IPS DF 6.9 (cell line): ENCODE measurements around the gene MKI67.

Experiments used
- DNase-seq: peaks from one replicate; pipeline ENCODE4 v3.0.0-alpha.2; 2013; ENCODE audit warnings: low read depth, low spot score
- H3K27ac ChIP-seq: one replicate; pipeline ENCODE4 v1.5.1; 2013; ENCODE audit warnings: low read length, control low read depth
- H3K27me3 ChIP-seq: 2 replicates; pipeline ENCODE4 v1.6.1; 2013; ENCODE audit warnings: mild to moderate bottlenecking, low read length; ENCODE audit not compliant: control insufficient read depth, insufficient read depth
- H3K36me3 ChIP-seq: 2 replicates; pipeline ENCODE4 v1.6.1; 2013; ENCODE audit warnings: low read length; ENCODE audit not compliant: control insufficient read depth, insufficient read depth
- H3K4me1 ChIP-seq: 2 replicates; pipeline ENCODE4 v1.6.1; 2013; ENCODE audit warnings: low read length; ENCODE audit not compliant: control insufficient read depth, insufficient read depth
- H3K4me3 ChIP-seq: 2 replicates; pipeline ENCODE4 v1.5.1; 2013; ENCODE audit warnings: mild to moderate bottlenecking, low read length
- H3K9me3 ChIP-seq: 2 replicates; pipeline ENCODE4 v1.6.1; 2013; ENCODE audit warnings: low read length, inconsistent platforms; ENCODE audit not compliant: control insufficient read depth, insufficient read depth
- WGBS: extraction: QIAGEN DNeasy Blood & Tissue Kit; methylation state at CpG from one replicate; pipeline ENCODE4 v1.1.7; 2013; ENCODE audit warnings: mixed read lengths, missing lambda C conversion rate; ENCODE audit not compliant: insufficient read length, insufficient coverage; 5-methylcytosine and 5-hydroxymethylcytosine counted together

MKI67 gene

GRCh38 chr10:128111696-128112095, 14.5 kb downstream of the MKI67 start:
- Histone ChIP-seq H3K4me1 (no peaks in the 10 kb centered on the region), H3K27ac (no peak overlapping the region), H3K36me3 (peaks cover 64% of the 10 kb centered on the region), H3K27me3 (no peaks in the 10 kb centered on the region), H3K9me3 (no peaks in the 10 kb centered on the region), H3K4me3 (no peak overlapping the region)
- no peak for DNase-seq
- no CpG with 5 or more reads among the region's 6 CpGs for WGBS

GRCh38 chr10:128110339-128110738, 15.9 kb downstream of the MKI67 start:
- H3K27ac ChIP-seq = no peak overlapping the region
- H3K4me3 ChIP-seq = no peak overlapping the region
- no peaks in the 10 kb centered on the region for H3K4me1 ChIP-seq
- no peaks in the 10 kb centered on the region for H3K27me3 ChIP-seq
- WGBS = no CpG with 5 or more reads among the region's 3 CpGs
- DNase-seq = no peak
- peaks cover 71% of the 10 kb centered on the region for H3K36me3 ChIP-seq
- H3K9me3 ChIP-seq = no peaks in the 10 kb centered on the region

- Histone ChIP-seq H3K9me3 (no peaks in the 10 kb centered on the region), H3K4me3 (no peak overlapping the region), H3K27me3 (no peaks in the 10 kb centered on the region), H3K36me3 (peaks cover 75% of the 10 kb centered on the region), H3K27ac (no peak overlapping the region), H3K4me1 (no peaks in the 10 kb centered on the region)
- DNase-seq = no peak
- no CpG with 5 or more reads among the region's 4 CpGs for WGBS
Observed at GRCh38 chr10:128109707-128110106, 16.5 kb downstream of the MKI67 start.

GRCh38 chr10:128105383-128105782, 20.8 kb downstream of the MKI67 start:
- WGBS = no CpG with 5 or more reads among the region's 4 CpGs

GRCh38 chr10:128103229-128103714, 23.0 kb downstream of the MKI67 start:
- no peak for DNase-seq
- WGBS = no CpG with 5 or more reads among the region's 8 CpGs
- no peaks in the 10 kb centered on the region for H3K27me3 ChIP-seq
- H3K36me3 ChIP-seq = peaks cover 64% of the 10 kb centered on the region
- H3K4me3 ChIP-seq = no peak overlapping the region
- no peak overlapping the region for H3K27ac ChIP-seq
- H3K4me1 ChIP-seq = no peaks in the 10 kb centered on the region
- no peaks in the 10 kb centered on the region for H3K9me3 ChIP-seq

More at GRCh38 chr10:128105383-128105782, 20.8 kb downstream of the MKI67 start:
- H3K4me1 ChIP-seq = no peaks in the 10 kb centered on the region
- DNase-seq = no peak
- no peak overlapping the region for H3K27ac ChIP-seq
- H3K4me3 ChIP-seq = no peak overlapping the region
- H3K27me3 ChIP-seq = no peaks in the 10 kb centered on the region
- H3K36me3 ChIP-seq = peaks cover 67% of the 10 kb centered on the region
- no peaks in the 10 kb centered on the region for H3K9me3 ChIP-seq

- Histone ChIP-seq H3K4me1 (no peaks in the 10 kb centered on the region), H3K9me3 (no peaks in the 10 kb centered on the region), H3K27me3 (no peaks in the 10 kb centered on the region), H3K4me3 (no peak overlapping the region), H3K27ac (no peak overlapping the region), H3K36me3 (peaks cover 63% of the 10 kb centered on the region)
- no peak for DNase-seq
- no CpG with 5 or more reads among the region's 19 CpGs for WGBS
Observed at GRCh38 chr10:128102480-128103228, 23.6 kb downstream of the MKI67 start.

- no CpG with 5 or more reads among the region's 1 CpG for WGBS
- Histone ChIP-seq H3K4me3 (no peak overlapping the region), H3K4me1 (no peaks in the 10 kb centered on the region), H3K27me3 (no peaks in the 10 kb centered on the region), H3K36me3 (peaks cover 59% of the 10 kb centered on the region), H3K27ac (no peak overlapping the region), H3K9me3 (no peaks in the 10 kb centered on the region)
- no peak for DNase-seq
Observed at GRCh38 chr10:128101901-128102300, 24.3 kb downstream of the MKI67 start.

- Histone ChIP-seq H3K9me3 (no peaks in the 10 kb centered on the region), H3K4me3 (no peak overlapping the region), H3K36me3 (peaks cover 41% of the 10 kb centered on the region), H3K27ac (no peak overlapping the region), H3K4me1 (no peaks in the 10 kb centered on the region), H3K27me3 (no peaks in the 10 kb centered on the region)
- no peak for DNase-seq
- WGBS = no CpG with 5 or more reads among the region's 10 CpGs
Observed at GRCh38 chr10:128099901-128100300, 26.3 kb downstream of the MKI67 start.

GRCh38 chr10:128098631-128099030, 27.6 kb downstream of the MKI67 start:
- Histone ChIP-seq H3K4me1 (no peaks in the 10 kb centered on the region), H3K9me3 (no peaks in the 10 kb centered on the region), H3K4me3 (no peak overlapping the region), H3K36me3 (peaks cover 30% of the 10 kb centered on the region), H3K27me3 (no peaks in the 10 kb centered on the region), H3K27ac (no peak overlapping the region)
- DNase-seq = no peak
- no CpG with 5 or more reads among the region's 10 CpGs for WGBS

GRCh38 chr10:128097783-128098182, 28.4 kb downstream of the MKI67 start:
- no peaks in the 10 kb centered on the region for H3K4me1 ChIP-seq
- no peaks in the 10 kb centered on the region for H3K27me3 ChIP-seq
- no peaks in the 10 kb centered on the region for H3K9me3 ChIP-seq
- WGBS = no CpG with 5 or more reads among the region's 8 CpGs
- H3K4me3 ChIP-seq = no peak overlapping the region
- H3K36me3 ChIP-seq = peaks cover 26% of the 10 kb centered on the region
- no peak for DNase-seq
- no peak overlapping the region for H3K27ac ChIP-seq
